ENCODE measurements around the gene ARHGEF37. TPM values are rescaled to one million over a fixed set of nuclear protein-coding genes. Genes with fewer than 3 reads are reported as not detected.

The ARHGEF37 gene
- total RNA-seq, 1 donor from 2014 or later = 1.0 TPM

GRCh38 chr5:149622466-149622865 lies 41.2 kb downstream of the ARHGEF37 start:
- H3K27me3 Mint-ChIP-seq (ENCODE audit: unreplicated experiment) = peaks cover 4% of the 10 kb centered on the region
- TF ChIP-seq CTCF (IDR thresholded peaks at IDR 0.05; ENCODE audit: partially characterized antibody, unreplicated experiment) = no peak
- no peak for DNase-seq
- H3K27ac Mint-ChIP-seq (ENCODE audit: unreplicated experiment) = no peak overlapping the region
- peaks cover 4% of the 10 kb centered on the region for H3K9me3 Mint-ChIP-seq (ENCODE audit: unreplicated experiment)
- H3K36me3 Mint-ChIP-seq (ENCODE audit: unreplicated experiment) = no peaks in the 10 kb centered on the region
- no peak overlapping the region for H3K4me3 Mint-ChIP-seq (ENCODE audit: unreplicated experiment)
- H3K4me1 Mint-ChIP-seq (ENCODE audit: low read depth, unreplicated experiment) = peaks cover 11% of the 10 kb centered on the region

- Mint-ChIP-seq H3K27ac (ENCODE audit: unreplicated experiment) (no peak overlapping the region), H3K36me3 (ENCODE audit: unreplicated experiment) (no peaks in the 10 kb centered on the region), H3K9me3 (ENCODE audit: unreplicated experiment) (peaks cover 4% of the 10 kb centered on the region), H3K4me3 (ENCODE audit: unreplicated experiment) (no peak overlapping the region), H3K4me1 (ENCODE audit: low read depth, unreplicated experiment) (peaks cover 11% of the 10 kb centered on the region), H3K27me3 (ENCODE audit: unreplicated experiment) (peaks cover 2% of the 10 kb centered on the region)
- DNase-seq = no peak
- no peak for TF ChIP-seq CTCF (IDR thresholded peaks at IDR 0.05; ENCODE audit: partially characterized antibody, unreplicated experiment)
These were observed 42.2 kb downstream of the ARHGEF37 start for GRCh38 chr5:149623473-149623872.

DNA sequence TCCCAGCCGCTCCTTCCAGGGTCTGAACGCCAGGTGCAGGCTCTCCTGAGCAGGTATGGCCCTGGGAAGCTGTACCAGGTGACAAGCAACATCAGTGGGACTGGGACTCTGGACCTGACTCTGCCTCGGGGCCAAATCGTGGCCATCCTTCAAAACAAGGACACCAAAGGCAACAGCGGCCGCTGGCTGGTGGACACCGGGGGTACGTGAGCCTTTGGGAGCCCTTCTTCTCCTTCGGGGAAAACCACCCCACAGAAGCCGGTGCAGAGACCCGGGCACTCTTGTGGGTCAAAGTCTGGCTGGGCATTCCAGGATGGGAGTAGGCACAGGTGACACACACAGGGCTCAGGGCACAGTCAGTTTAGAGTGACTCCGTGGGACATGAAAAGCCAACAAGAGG lies 45.8 kb downstream of the ARHGEF37 start:
- no peaks in the 10 kb centered on the region for H3K36me3 Mint-ChIP-seq (ENCODE audit: unreplicated experiment)
- peaks cover 4% of the 10 kb centered on the region for H3K9me3 Mint-ChIP-seq (ENCODE audit: unreplicated experiment)
- H3K27me3 Mint-ChIP-seq (ENCODE audit: unreplicated experiment) = peaks cover 2% of the 10 kb centered on the region
- H3K27ac Mint-ChIP-seq (ENCODE audit: unreplicated experiment) = no peak overlapping the region
- no peak for TF ChIP-seq CTCF (IDR thresholded peaks at IDR 0.05; ENCODE audit: partially characterized antibody, unreplicated experiment)
- no peak overlapping the region for H3K4me3 Mint-ChIP-seq (ENCODE audit: unreplicated experiment)
- no peak for DNase-seq
- peaks cover 14% of the 10 kb centered on the region for H3K4me1 Mint-ChIP-seq (ENCODE audit: low read depth, unreplicated experiment)

DNA sequence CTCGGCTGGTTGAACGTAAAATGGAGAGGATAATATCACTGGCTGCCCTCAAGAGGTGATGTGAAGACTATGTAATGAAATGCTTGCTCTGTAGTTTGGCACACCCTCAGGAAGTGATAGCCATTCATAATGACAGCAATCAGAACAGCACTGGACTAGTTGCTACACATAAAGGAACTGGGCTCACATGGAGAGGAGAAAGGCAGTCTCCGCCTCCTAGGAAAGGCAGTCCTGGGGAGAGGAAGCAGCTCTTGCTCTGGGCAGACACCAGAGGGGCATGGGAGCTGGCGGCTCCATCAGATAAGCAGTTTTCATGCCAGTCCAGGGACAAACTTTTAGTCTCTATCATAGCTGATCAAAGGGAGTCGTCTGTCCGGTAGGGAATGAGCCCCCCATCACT lies 46.9 kb downstream of the ARHGEF37 start:
- H3K4me3 Mint-ChIP-seq (ENCODE audit: unreplicated experiment) = no peak overlapping the region
- H3K9me3 Mint-ChIP-seq (ENCODE audit: unreplicated experiment) = peaks cover 2% of the 10 kb centered on the region
- H3K27ac Mint-ChIP-seq (ENCODE audit: unreplicated experiment) = no peak overlapping the region
- H3K27me3 Mint-ChIP-seq (ENCODE audit: unreplicated experiment) = no peaks in the 10 kb centered on the region
- H3K36me3 Mint-ChIP-seq (ENCODE audit: unreplicated experiment) = no peaks in the 10 kb centered on the region
- H3K4me1 Mint-ChIP-seq (ENCODE audit: low read depth, unreplicated experiment) = peaks cover 10% of the 10 kb centered on the region
- DNase-seq = no peak
- TF ChIP-seq CTCF (IDR thresholded peaks at IDR 0.05; ENCODE audit: partially characterized antibody, unreplicated experiment) = no peak

- Mint-ChIP-seq H3K4me1 (ENCODE audit: low read depth, unreplicated experiment) (peaks cover 6% of the 10 kb centered on the region), H3K36me3 (ENCODE audit: unreplicated experiment) (no peaks in the 10 kb centered on the region), H3K27me3 (ENCODE audit: unreplicated experiment) (no peaks in the 10 kb centered on the region), H3K9me3 (ENCODE audit: unreplicated experiment) (peaks cover 2% of the 10 kb centered on the region), H3K4me3 (ENCODE audit: unreplicated experiment) (no peak overlapping the region), H3K27ac (ENCODE audit: unreplicated experiment) (no peak overlapping the region)
- no peak for DNase-seq
- TF ChIP-seq CTCF (IDR thresholded peaks at IDR 0.05; ENCODE audit: partially characterized antibody, unreplicated experiment) = no peak
These were observed 47.6 kb downstream of the ARHGEF37 start for GRCh38 chr5:149628846-149629388.
